Measurements from ENCODE around the gene SNRPE.

The SNRPE gene

GRCh38 chr1:203914292-203914691 lies 52.9 kb downstream of the SNRPE start:
- no peak overlapping the region for H3K4me3 ChIP-seq (ENCODE audit: low read length)
- no peak for TF ChIP-seq CTCF (conservative IDR thresholded peaks at IDR 0.05; ENCODE audit: low read length)
- DNase-seq (ENCODE audit: low read depth), result no peak

- TF ChIP-seq CTCF (conservative IDR thresholded peaks at IDR 0.05; ENCODE audit: low read length), result no peak
- DNase-seq (ENCODE audit: low read depth), result peak; percentile 57
- no peak overlapping the region for H3K4me3 ChIP-seq (ENCODE audit: low read length)
Measured at GRCh38 chr1:203915811-203916210, 54.4 kb downstream of the SNRPE start.

DNA sequence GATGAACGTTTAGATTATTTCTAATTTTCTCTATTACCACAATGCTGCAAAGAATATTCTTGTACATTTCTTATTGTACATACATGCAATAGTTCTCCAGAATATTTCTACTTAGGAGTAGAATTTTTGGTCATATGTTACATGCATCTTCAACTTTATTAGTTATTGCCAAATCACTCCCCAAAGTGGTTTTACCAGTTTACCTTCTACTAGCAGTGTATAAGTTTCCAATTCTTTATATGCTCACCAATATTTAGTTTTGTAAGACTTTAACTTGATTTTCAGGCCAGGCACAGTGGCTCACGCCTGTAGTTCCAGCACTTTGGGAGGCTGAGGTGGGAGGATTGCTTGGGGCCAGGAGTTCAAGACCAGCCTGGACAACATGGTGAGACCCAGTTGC lies 55.4 kb downstream of the SNRPE start:
- DNase-seq (ENCODE audit: low read depth), result no peak
- TF ChIP-seq CTCF (conservative IDR thresholded peaks at IDR 0.05; ENCODE audit: low read length), result no peak
- H3K4me3 ChIP-seq (ENCODE audit: low read length), result no peak overlapping the region
